GM19438 (cell line): Measurements from ENCODE around the gene SPG11.

Experiments used
- ATAC-seq: cut with Tn5 transposase; IDR thresholded peaks from one replicate; pipeline ENCODE4 v1.9.1; 2021; ENCODE audit warnings: low read depth; ENCODE audit not compliant: unreplicated experiment

Gene SPG11

DNA sequence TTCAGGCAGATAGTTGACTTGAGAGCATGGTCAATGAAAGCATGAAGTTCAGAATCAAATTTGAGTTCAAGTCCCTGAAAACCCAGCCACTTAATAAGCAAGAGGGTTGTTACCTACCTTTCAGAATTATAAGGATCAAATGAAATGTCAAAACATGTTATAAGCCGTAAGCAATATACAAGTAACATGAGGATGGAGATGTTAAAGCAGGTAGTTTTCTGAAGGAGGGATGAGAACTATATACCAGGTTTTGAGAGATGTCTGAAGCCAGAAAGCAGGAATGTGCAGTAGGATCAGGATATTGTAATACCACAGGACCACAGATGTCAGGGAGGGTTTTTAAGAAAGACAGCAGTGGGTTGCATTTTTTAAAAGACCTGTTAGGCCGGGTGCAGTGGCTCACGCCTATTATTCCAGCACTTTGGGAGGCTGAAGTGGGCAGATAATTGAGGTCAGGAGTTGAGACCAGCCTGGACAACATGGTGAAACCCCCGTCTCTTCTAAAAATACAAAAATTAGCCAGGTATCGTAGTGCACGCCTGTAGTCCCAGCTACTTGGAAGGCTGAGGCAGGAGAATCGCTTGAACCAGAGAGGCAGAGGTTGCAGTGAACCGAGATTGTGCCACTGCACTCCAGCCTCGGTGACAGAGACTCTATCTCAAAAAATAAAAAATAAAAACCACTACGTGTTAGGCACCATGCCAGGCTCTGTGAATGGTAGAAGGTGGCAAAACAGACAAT lies 133.4 kb downstream of the SPG11 start:
- ATAC-seq = no peak

DNA sequence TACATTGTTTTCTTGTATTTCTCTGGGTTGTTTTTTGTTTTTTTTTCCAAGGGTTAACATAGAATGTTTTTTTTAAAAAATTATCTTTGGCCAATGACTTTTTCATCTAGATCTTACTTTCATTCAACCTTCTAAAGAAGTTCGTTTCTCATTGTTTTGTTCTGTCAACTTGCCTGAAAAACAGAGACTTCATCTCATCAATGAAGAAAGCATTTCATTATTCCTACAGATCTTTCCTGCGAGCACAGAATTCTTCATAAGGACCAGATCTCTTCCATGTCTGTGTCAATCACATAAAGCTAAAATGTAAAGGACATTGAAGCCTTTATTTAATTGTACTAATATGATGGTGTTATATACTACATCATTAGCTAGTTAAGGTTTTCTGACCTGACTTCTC lies 136.2 kb downstream of the SPG11 start:
- ATAC-seq = no peak

DNA sequence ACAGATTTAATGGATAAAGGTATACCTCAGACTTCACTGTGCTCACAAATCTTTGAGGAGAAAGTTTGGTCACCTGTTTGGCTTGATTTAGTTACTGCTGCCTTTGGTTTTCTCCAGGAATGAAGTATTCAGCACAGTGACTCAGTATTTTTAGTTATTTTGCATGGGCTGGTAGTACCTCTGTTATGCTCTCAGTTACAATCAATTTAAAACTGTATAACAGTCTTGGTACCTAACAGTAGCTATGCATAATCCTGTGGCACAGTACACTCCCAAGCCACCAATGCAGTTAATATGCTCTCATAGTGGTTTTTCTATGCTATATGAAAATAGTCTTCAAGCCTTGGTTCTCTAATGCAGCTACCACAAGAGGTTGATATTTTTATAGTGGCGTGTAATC lies 138.4 kb downstream of the SPG11 start:
- no peak for ATAC-seq

DNA sequence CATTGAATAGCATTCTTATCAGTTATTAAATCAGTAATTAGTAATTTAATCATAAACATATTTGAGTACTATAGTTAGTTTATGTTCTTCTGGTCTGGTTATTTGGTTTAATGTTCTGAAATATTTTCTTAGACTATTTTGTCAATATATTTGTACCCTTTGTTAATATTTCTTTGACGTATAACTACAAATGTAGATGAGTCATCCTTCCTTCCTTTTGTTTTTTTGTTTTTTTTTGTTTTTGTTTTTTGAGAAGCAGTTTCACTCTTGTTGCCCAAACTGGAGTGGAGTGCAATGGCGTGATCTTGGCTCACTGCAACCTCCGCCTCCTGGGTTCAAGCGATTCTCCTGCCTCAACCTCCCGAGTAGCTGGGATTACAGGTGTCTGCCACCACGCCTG lies 143.9 kb downstream of the SPG11 start:
- no peak for ATAC-seq

DNA sequence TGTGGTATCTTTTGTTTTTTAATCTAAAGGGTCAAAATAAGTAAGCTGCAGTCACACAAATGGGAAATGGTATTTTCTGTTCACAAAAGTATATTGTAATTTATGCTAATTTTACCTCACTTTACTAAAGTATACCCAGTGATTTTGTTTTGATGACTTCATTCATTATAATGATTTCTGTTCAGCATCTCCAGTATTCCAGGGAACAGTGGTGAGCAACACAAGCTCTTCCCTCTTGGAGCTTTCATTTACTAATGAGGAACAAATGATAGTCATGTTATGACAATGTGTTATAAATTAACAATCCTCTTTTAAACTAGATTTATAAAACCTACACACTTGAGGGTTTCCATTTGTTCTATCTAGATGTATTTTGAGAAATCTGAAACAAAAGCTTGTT lies 147.0 kb downstream of the SPG11 start:
- no peak for ATAC-seq
